Activated T-cell treated with anti-CD3 and anti-CD28 coated beads, Interleukin-2, amount 50 U/mL, for 48 hours (primary cell): ENCODE data around the gene TYMP.

ENCODE experiments used
- DNase-seq, 2 experiments: peaks; one replicate each; pipeline ENCODE4 v3.0.0-alpha.2; 2020

Gene TYMP, protein sequence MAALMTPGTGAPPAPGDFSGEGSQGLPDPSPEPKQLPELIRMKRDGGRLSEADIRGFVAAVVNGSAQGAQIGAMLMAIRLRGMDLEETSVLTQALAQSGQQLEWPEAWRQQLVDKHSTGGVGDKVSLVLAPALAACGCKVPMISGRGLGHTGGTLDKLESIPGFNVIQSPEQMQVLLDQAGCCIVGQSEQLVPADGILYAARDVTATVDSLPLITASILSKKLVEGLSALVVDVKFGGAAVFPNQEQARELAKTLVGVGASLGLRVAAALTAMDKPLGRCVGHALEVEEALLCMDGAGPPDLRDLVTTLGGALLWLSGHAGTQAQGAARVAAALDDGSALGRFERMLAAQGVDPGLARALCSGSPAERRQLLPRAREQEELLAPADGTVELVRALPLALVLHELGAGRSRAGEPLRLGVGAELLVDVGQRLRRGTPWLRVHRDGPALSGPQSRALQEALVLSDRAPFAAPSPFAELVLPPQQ

GRCh38 chr22:50529897-50530579 is at the start of gene TYMP:
TSS of gene TYMP (minus strand) at chr22:50530012. CDS start at chr22:50529709, 303 bp downstream.
- DNase-seq: peak; percentile 80 to 84

GRCh38 chr22:50578776-50579310 is 49.0 kb upstream of the TYMP start:
- no peak for DNase-seq

DNA sequence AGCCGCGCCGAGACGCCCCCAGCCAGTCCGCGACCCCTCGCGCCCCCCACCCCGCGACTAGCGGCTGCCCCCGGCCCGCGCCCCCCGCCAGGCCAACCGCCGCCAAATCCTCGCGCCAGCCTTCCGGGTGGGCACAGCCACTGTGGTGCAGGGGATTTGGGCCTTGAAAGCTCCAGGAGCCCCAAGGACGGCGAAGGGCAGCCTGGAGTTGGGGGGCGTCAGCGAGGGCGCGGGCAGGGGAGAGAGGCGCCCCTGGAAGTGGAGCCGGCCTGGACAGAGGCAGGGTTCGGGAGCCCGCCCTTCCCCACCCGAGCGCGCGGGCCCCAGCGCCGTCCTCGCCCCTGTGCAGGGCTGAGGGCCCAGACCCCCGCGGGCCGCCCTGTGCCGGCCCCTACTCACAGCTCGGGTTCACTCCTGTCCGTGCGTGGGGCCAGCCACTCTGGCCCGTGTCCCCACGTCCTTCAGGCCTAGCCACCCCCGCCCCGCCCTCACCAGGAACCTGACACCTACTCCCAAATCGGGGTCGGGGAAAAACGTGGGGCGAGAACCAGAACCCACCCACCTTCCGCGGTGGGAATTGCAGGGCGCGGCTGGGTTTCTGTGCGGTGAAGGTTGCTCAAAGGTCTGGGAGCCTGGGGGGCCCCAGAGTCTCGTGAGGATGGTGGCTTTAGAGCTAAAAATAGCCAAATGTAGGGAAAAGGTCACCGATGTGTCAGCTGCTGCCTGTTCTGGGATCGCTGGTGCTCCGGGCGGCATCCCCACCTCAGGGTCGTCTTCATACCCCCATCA is 48.4 kb upstream of the TYMP start, which contains the start of gene CPT1B:
TSS of gene CPT1B (minus strand) at position 441 of the 789 bp plus-strand sequence. CDS start 512 bp downstream, outside the sequence.
- no peak for DNase-seq

DNA sequence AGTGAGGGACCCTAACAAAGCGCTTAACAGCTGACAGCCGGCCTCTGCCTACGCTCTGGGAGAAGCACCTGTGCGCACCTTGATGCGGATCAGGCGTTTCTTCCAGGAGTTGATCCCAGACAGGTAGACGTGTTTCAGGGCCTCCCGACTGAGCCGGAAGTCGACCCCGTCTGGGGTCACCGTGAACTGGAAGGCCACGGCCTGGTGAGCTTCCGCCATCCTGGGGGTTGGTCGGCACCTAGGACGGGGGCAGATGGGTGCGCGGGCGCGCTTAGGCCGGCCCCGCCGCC is 47.8 kb upstream of the TYMP start:
- no peak for DNase-seq

DNA sequence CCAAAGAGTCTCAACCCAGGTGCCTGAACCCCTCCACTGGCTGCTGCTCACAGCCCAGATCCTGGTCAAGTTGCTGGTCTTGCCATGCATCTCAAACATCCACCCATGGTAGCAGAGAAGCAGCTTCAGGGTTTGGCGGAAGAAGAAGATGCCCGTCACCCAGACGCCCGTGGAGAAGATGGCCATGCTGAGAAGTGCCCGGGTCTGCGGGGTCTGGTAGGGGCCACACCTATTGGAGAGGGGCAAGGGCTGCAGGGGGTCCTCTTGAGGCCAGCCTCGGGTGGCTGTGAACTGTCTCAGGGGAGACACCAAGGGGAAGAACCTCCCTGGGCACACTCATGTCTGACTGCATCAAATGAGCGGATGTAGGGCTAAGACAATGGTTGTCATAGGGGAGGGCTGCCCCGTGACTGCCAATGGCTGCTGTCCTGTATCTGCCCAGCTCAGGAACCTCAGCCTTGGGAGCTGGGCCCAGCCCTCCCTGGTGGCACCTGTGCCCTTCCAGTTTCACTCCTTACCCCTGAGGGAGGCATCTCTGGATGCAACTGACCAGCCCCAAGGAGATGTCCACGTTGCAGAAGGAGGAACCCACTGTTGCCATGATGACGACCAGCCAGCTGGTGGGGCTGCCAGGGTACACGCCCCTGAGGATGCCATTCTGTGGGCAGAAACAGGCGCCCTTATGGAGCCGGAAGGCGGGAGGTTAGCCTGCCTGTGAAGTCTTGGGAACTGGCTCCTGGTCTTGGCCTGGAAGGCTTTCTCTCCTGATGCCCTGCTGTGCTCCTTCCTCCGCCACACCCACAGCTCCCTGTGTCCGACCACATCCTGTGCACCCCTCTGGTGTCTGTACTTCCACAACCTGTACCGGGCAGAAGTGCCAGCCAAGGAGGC is 47.2 kb upstream of the TYMP start:
- no peak for DNase-seq

DNA sequence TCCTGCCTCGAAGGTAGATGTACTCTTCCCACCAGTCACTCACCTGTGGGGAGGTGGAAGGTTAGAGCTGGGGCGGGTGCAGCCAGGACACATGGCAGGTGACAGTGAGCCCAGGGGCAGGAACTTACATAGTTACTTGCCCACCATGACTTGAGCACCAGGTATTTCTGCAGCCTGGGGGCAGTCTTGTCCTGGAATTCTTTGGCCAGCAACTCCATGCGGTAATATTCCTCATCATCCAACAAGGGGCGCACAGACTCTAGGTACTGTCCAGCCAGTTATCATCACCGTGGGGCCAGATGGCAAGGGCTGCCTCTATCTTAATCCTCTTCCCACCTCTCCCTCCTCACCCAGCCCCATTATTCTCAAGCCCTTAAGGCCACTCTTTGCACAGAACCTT is 46.3 kb upstream of the TYMP start:
- no peak for DNase-seq

- no peak for DNase-seq
Measured at GRCh38 chr22:50575426-50575941, 45.7 kb upstream of the TYMP start.

- DNase-seq: no peak
Measured at GRCh38 chr22:50574383-50574755, 44.6 kb upstream of the TYMP start.

DNA sequence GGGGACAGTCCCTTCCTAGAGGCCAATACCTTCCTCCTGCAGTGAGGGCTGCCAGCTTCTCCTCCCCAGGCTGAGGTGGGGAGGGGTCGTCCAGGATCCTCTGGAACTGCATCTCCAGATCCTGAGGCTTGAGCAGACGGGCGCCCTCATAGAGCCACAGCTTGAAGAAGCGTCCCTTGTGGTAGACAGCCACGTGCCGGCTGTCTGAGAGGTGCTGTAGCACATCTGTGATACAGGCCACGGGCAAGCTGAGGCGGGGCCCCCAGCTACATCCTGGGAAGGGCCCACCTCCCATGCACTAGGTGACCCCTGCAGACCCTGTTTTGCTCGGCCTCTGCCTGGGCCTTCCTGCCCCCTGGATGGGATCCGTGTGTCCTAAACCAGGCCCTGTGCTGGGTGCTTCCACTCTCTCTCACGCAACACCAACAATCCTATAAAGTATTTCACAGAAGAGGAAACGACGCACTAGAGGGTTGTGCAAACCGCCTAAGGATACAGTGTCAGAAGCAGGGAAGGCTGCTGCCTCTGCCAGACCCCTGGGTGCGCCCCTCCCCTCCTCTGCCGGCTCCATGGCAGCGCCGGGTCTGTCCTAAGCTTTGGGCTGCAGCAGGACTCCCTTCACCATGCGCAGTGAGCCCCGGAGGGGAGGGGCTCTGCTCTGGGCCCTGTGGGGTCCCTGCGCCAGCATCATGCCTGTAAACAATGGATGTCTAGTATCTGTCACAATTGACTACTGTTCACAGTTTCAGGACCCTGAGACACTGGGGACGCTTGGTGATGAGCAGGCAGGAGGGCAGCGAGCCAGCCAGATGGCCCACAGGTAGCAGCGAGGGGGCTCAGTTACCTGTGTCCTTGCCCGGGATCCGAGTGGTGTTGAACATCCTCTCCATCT is 43.9 kb upstream of the TYMP start:
- no peak for DNase-seq

- no peak for DNase-seq
Measured at GRCh38 chr22:50572965-50573364, 43.2 kb upstream of the TYMP start.

DNA sequence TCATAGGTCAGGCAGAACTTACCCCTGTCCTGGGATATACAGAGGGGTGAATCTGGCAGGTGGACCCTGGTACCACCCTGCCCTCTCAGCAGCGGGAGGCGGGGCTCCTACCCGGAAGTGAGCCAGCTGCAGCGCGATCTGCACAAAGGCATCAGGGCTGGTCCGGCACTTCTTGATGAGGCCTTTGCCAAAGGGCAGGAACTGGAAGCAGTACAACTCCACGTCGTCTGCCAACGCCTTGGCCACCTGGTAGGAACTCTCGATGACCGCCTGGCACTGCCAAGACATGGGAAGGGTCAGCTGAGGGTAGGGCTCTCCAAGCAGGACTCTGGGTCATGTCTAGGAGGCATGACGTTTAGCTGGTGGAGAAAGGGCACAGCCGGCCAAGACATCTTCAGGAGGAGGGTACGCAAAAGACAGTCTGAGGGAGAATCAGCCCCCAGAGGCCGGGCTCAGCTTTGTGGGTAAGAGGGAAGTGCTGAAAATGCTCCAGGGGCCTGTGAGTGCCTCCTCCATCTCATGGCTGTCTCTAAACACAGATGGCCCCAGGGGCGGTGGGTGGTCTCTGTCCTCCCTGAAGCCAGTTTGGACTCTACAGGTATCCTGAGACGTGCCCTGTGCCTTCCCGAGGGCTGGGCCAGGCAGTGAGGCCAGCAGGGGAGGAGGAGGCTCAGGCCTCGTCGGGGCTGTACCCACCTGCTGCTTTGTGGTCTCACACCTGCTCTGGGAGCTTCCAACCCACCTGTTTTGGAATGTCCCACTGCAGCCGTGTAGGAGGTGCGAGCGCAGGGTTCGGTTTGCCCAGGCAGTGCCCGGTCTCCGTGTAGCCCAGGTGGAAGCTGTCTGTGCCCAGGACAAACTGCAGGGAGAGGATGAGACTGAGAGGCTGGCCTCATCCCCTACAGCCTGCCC is 41.7 kb upstream of the TYMP start:
- DNase-seq: no peak

DNA sequence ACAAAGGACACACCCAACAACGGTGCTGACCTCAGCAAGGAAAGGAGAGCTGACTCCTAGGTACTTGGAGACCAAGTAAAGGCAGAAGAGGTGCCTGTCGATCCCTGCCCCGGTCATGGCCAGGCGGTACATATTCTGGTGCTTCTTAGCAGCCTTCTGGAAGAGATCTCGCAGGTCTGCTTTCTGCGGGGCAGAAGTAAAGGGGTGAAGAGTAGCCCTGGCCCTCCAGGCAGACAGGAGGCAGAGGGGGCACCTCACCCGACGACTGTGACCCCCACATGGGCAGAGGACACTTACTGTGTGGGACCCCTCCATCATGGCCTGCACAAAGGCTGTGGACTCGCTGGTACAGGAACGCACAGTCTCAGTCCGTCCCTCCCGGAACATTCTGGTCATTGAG is 41.0 kb upstream of the TYMP start:
- DNase-seq: no peak

DNA sequence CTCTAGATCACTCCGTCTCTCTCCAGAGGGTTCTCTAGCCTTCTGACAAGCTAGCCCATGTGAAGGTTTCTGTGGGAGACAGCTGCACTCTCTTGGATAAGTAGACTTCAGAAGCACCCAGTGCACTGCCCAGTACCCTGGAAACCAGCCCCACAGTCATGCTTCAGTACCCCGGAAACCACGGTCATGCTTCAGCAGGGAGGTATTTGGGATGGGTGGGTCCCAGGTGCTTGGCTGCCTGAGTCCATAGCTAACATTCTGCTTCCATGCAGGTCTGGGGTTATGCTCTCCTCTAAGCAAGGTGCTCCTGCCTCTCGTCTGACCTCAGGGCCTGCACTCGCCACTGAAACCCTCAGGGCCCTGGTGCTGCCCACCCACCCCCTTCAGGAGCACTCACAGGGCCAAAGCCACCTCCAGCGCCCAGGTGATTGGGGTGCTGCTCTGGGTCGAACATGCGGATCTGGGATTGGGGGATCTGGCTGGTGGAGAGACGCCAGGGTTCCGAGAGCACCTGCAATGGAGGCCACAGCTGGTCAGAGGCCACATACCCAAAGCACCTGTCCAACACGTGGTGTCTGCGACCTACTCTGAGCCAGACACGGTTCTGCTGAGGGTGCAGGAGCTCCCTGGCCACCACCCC is 40.2 kb upstream of the TYMP start:
- no peak for DNase-seq

DNA sequence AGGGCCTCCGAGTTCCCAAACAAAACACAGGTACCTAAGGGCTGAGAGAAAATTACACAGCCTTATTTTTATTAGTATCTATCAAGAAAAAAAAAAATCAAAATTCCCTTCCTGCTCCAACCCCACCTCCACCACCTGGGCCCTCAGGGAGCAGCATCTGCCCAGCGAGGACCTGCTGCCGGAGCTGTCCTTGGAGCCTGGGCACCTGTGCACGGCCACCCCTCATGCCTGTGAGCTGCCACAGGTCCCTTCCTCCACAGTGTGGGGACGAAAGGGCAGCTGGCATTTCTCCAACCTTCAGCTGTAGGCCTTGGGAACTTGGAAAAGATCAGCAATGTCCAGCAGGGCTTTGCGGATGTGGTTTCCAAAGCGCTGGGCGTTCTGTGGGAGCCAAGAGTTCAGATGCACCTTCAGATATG is 39.2 kb upstream of the TYMP start:
- DNase-seq: no peak

GRCh38 chr22:50568626-50569025 is 38.8 kb upstream of the TYMP start:
- DNase-seq: no peak

GRCh38 chr22:50567721-50568252 is 38.0 kb upstream of the TYMP start:
- DNase-seq: no peak

GRCh38 chr22:50564289-50564688 is 34.5 kb upstream of the TYMP start:
- no peak for DNase-seq

GRCh38 chr22:50563413-50564160 is 33.8 kb upstream of the TYMP start:
- DNase-seq: no peak
